ENCODE results near the gene VCL.
"Not testable (repeated sequence)": the region's sequence is repeated elsewhere in the genome, so short reads cannot be mapped to it uniquely, and the experiment has no call there.

Gene VCL

DNA sequence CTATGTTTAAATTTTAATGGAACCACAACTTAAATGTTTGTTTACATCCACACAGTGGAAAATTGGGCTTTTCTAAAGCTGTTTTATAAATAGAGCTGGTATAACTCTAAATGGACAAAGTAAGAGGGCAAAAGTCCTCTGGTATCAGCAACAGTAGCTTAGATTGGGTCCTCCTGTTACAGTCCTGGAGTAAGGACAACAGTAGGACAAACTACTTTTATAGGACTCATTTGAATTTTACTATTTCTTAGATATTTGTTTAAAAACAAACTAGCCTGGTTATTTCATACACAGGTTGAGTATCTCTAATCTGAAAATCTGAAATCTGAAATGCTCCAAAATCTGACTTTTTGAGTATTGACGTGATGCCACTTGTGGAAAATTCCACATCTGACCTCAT is 8.4 kb downstream of the VCL start:
- DNase-seq (ENCODE audit: low read depth in 2 of 2), result no peak

DNA sequence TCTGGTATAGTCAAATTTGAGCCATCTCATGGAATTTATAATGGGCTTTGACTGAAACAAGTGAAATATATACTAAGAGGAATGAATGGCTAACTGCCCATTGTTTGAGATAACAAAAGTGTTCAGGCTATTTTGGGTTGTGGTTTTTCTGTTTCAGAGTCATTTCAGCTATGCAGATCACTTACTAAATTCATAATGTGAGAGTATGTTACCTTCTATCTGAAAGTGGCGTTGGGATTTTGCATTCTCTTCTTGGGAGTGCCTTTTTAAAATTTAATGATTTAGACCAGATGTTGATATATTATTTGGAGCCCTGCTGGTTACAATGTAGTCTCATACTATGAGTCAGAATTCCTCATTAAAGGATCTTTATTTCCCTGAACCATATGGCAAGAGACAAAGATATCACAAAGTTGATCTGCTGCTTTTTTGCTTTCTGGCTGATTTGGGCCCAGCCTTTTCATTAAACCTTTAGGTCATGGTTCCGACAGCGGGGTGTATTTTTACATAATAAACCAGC is 10.4 kb downstream of the VCL start:
- no peak for DNase-seq (ENCODE audit: low read depth in 2 of 2)

DNA sequence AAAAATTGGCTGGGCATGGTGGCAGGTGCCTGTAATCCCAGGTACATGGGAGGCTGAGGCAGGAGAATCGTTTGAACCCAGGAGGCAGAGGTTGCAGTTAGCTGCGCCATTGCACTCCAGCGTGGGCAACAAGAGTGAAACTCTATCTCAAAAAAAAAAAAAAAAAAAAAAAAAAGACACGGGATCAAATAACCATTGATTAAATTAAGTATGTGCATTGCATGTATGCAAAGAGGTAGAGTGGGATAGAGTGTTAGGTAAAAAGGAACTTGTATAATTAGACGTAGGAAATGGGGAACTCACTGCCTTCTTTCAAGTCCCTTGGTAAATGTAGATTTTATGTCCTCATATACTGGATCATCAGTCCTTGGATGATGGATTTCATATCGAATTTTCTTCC is 13.1 kb downstream of the VCL start:
- DNase-seq (ENCODE audit: low read depth in 2 of 2), result no peak

DNA sequence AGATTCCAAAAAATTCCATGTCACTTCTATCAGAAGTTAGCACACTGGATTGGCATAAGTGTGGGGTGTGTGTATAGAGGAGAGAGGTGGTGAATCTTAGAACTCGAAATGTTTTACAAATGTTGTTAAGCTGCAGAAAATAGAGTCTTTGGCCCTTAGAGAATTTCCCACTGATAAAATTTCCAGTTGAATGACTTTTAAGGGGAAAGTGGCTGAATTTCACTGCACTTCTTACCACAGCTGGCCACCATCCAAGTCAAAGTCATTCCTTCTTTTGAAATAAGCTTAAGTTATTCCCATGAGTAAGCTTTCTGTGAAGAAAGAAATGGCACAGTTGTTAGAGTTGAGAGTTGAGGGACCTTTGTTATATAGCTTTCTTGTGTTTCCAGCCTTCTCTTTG is 13.9 kb downstream of the VCL start:
- DNase-seq (ENCODE audit: low read depth in 2 of 2), result no peak

DNA sequence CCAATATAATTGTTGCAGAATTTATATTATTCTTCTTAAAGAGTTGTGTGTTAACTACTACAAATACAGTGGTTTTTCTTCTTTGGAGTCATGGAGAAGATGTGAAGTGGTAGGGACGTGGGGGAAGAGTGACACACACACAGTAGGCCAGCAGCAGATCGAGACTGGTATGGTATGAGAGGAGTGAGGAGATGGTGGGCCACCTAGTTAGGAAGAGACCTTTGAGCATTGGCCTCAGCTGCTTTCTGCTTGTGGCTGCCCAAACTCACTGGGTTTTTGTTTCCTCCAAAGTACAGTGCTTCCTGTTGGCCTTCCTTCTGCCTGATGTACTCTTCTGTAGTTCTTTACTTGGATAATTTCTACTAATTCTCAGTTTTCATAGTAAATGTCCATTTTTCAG is 14.6 kb downstream of the VCL start:
- no peak for DNase-seq (ENCODE audit: low read depth in 2 of 2)

DNA sequence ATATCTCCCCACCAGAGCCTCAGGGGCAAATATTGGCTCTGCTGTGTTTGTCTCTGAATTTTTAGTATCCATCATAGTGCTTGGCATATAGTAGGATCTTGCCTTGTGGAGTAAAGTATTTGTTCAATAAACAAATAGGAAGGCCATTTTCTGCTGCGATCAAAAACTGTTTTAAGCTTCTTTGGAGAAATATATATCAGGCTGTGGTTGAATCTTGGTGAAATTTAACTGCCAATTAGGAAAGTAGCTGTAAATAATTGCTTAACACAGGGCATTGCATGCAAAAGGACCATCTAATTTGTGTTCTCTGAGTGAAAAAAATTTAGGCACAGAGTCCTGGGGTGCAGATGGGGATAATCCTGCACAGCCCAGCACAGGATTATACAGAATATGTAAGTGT is 15.1 kb downstream of the VCL start:
- no peak for DNase-seq (ENCODE audit: low read depth in 2 of 2)

DNA sequence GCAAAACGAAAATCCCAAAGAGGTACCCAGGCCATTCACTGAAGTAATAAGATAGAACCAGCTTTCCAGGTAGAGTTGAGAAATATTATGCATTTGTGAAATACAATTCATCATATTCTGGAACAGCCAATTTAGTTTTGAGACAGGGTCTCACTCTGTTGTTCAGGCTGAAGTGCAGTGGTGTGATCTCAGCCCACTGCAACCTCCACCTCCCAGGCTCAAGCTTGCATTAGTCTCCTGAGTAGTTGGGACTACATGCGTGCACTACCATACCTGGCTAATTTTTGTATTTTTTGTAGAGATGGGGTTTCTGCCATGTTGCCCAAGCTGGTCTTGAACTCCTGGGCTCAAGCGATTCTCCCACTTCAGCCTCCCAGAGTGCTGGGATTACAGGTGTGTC is 16.7 kb downstream of the VCL start:
- not testable (repeated sequence) for DNase-seq (ENCODE audit: low read depth in 2 of 2)

DNA sequence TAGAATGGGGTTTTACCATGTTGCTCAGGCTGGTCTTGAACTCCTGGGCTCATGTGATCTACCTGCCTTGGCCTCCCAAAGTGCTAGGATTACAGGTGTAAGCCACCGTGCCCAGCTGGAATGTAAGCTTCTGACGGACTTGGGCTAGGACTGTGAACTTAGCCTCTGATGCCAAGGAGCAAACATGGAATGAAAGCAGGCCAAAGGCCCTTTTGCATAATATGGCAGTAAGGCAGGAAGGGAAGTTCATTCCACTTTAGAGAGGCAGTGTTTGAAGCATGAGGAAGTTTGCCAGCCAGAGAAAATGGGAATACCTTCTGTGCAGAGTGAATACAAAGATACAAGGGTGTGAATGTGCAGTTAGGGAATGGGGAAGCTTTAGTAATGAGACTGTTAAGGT is 20.3 kb downstream of the VCL start:
- no peak for DNase-seq (ENCODE audit: low read depth in 2 of 2)

DNA sequence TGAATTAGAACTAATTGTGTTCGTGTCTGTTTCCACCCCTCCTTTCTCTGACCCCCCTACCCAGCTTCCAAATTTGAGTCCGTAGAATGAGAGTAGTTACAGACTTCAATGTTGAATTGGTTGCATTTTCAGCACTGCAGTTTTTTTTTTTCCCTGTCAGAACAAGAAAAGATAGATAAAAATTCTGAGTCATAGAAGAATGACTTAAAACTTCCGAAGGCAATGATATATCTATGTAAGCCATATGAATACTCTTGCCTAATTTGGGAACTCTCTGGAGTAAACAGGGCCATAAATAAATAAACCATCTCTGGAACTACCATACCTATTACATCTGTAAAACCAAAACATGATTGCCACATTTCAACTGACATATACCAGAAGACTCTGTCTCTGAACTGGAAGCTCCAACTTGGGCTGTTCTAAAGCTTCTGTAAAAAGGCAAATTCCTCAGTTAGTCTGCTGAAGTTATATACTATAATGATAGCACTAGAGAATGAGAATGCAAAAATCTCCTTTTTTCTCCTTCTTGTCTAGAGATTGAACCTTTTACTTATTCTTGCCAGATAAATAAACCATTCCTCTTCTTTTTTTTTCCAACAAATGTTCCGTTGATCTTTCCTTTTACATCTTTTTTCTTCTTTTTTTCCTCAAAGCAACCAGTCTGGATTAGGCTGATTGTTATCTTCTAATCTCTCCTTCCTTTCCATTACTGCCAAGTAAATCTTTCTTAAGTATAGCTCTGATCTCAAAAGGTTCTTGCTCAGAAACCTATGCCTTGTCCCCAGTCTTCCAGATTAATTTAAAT is 23.5 kb downstream of the VCL start:
- DNase-seq (ENCODE audit: low read depth in 2 of 2), result no peak

DNA sequence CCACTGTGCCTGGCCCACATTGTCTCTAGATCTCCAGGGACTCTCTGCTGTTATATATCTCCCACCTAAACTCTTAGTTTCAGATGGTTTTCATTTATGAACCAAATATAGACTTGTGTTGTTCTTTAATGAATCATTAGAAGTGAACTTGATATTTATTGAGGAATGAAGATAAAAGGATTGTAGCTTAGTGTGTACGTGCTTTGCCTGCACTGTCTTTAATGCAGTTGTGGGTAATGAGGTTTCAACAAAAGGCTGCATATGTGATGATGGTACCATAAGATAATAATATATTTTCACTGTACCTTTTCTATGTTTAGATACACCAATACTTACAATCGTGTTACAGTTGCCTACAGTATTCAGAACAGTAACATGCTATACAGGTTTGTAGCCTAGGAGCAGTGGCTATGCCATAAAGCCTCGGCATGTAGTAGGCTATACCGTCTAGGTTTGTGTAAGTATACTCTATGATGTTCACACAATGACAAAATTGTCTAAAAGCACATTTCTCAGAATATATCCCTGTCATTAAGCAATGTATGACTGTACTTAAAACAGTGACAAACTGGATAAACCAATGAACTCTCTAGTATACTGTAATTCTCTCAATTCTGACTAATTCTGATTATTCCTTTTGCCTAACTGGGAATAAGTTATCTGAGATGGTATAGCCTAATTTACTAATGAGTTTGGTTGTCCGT is 25.2 kb downstream of the VCL start:
- no peak for DNase-seq (ENCODE audit: low read depth in 2 of 2)

DNA sequence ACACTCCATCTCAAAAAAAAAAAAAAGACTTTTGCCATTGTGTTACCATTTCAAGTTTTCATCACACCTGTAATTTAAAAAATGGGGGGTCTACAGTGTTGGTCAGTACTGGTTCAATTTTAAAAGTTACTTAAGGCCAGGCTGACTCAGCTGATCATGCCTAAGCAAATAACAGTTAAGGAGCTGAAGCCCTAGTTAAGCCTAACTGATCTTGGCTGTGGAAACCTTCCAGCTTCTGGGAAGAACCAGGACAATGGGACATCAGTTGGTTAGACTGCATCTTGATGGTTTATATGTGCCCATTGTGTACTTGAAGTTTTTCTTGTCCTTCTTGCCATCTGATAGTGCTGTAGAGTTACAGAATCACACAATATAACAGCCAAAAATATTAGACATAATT is 26.7 kb downstream of the VCL start:
- no peak for DNase-seq (ENCODE audit: low read depth in 2 of 2)

DNA sequence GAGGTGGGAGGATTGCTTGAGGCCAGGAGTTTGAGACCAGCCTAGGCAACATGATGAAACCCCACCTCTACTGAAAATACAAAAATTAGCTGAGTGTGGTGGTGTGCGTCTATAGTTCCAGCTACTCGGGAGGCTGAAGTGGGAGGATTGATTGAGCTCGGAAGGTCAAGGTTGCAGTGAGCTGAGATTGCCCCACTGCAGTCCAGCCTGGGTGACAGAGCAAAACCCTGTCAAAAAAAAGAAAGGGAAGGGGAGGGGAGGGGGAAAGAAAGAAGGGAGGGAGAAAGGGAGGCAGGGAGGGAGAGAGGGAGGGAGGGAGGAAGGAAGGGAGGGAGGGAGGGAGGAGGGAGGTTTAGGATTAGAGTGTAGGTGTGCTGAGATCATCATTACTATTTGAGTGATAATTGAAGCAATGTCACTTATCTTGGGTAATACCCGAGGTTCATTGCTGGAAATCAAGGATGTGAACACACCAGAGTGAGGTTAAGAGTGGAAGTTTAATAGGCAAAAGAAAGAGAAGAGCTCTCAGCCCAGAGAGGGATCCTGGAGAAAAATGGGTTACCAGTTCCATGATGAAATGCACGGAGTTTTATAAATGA is 27.6 kb downstream of the VCL start:
- no peak for DNase-seq (ENCODE audit: low read depth in 2 of 2)

DNA sequence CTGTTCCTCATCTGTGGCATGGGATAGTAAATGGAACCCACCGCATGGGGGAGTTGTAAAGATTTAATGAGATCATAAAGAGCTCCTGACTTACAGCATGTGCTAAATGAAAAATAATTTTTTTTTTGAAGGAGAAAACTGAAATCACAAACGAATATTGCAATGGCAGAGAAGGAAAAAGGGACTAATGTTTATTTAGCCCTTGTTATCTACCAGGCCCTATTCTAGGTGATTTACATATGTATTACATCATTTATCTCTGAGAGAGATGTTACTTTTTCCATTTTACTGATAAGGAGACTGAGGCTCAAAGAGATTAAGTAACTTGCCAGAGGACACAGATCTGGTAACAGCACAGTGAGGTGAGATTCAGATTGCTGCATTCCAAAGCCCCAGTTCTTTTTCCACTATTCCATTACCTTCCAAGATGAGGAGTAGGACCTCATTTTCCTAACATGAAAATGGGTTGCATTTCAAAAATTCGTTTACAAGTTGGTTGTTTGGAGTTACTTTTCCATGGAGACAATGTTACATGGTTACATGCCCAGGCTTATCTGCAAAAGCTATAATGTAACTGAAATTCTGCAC is 28.6 kb downstream of the VCL start:
- DNase-seq (ENCODE audit: low read depth in 2 of 2), result no peak

DNA sequence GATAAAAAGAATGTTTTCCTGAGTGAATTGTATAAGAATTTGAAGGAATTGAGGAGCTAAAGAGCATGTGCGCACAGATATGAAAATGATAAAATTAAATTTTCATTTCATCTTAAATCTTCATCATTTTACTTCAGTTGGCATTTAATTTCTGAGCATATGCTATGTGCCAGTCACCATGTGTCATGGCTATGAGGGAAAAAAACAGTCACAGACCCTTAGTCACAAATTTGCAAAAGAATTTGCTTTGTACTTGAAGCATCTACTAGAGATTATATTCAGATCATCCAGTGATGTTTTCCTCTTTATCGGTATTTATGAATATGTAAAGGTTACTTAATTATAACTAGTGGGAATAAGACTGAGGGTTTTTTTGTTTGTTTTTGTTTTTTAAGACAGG is 29.8 kb downstream of the VCL start:
- DNase-seq (ENCODE audit: low read depth in 2 of 2), result no peak

DNA sequence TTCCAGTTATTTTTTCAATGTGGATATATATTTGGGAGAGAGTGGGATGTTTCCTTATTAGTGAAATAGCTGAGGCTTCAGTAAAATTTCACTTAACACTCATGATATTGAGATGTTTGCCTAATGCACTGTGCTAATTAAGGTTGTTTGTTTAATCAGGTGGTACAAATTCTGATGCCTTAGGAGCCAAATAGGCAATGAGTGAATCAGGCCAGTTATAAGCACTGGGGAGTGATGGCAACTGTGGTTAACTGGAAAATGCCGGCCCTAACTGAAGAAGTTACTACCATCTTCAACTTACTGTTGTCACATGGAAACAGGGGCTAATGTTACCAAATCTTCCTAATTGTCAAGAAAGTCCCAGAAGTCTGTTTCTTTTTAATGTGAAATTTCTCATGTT is 32.0 kb downstream of the VCL start:
- no peak for DNase-seq (ENCODE audit: low read depth in 2 of 2)

DNA sequence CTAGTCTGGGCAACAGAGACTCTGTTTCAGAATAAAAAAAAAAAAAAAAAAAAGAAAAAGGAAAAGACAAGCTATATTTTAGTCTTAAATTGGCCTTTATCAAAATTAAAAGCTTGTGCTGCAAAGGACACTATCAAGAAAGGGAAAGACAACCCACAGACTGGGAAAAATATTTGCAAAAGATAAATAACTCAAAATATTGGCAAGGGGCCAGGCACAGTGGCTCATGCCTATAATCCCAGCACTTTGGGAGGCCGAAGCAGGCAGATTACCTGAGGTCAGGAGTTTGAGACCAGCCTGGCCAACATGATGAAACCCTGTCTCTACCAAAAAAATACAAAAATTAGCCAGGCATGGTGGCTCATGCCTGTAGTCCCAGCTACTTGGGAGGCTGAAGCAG is 34.3 kb downstream of the VCL start:
- not testable (repeated sequence) for DNase-seq (ENCODE audit: low read depth in 2 of 2)

DNA sequence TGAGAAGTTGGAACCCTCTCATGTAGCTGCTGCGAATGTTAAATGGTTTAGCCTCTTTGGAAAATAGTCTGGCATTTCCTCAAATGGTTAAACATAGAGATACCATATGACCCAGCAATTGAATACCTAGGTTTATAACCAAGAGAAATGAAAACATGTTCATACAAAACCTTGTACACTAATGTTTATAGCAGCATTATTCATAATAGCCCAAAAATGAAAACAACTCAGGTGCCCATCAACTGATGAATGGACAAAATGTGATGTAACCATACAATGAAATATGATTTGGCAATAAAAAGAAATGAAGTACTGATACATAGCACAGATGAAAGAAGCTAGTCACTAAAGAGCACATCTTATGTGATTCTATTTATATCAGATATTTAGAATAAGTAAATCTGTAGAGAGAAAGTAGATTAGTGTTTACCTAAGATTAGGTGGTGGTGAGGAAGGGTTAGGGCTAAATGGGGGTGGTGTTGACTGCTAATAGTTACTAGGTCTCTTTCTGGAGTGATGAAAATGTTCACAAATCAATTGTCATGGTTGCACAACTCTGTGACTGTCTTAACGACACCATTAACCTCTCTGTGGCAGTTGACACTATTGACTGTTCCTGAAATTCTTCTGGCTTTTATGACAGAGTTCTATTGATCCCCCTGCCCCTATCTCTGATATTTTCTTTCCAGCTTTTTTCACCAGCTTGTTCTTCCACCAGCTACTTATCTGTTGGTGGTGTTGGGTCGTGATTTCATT is 35.2 kb downstream of the VCL start:
- DNase-seq (ENCODE audit: low read depth in 2 of 2), result no peak

DNA sequence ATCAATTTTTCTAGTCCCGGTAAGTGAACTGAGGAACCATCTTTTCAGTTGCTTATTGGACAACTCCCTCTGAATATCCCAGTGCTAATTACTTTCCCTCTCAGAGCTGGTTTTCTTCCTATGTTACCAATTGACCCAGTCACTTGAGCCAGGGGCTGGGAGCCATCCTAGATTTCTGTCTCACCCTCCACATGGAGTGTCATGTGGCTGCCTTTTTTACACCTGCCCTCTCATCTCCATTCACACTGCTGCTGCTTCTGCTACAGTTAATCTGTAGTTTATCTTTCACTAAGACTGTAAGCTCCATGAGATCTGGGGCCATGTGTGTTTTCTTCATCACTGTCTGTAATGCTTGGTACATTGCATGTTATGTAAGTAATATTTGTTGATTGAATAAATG is 35.8 kb downstream of the VCL start:
- no peak for DNase-seq (ENCODE audit: low read depth in 2 of 2)

DNA sequence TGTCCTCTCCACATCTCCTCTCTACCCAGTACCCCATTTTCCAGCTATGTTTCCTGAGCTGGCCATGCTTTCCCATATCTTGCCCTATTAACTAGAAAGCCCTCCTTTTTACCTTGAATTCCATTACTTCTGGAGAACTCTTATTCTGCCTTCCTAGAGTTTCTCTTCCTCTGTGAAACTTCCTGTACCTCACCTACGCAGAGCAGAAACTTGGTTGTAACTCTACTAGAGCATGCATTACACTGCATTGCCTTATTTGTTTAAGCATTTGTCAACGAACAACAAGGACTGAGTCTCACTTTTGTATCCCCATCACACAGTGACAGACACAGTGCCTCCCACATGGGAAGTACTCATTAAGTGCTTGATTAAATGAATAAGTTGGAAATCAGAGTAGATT is 36.4 kb downstream of the VCL start:
- no peak for DNase-seq (ENCODE audit: low read depth in 2 of 2)

DNA sequence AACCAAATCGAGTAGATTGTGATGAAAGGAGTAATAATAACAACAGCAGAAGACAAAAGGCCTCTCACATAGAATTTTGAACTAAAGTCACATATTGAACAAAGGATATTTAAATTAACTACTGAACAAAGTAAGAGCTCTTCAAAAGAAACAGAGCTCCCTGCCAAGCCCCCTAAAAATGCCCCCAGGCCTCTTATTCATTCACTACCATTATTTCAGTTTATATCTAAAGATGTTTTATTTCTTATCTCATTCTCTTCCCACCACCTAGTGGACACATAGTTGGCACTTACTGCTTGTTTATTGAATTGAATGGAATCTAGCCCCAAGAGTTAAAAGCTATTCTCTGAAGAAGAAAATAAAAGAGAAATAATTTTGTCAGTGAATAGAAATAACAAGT is 37.4 kb downstream of the VCL start:
- DNase-seq (ENCODE audit: low read depth in 2 of 2), result no peak

DNA sequence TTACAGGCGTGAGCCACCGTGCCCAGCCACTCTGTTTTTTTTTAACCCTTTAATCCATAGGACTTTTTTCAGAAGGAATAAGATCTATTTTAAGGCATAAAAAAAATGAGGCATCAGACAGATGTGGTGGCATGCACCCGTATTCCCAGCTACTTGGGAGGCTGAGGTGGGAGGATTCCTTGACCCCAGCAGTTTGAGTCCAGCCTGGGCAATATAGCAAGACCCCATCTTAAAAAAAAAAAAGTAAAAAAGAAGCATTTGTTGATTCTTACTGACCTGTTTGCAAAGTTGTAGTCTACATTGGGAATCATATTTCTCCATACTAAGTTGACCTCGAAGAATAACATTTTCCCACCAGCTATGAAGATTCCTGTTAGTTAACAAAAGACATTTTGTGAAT is 38.6 kb downstream of the VCL start:
- DNase-seq (ENCODE audit: low read depth in 2 of 2), result no peak

All from stimulated activated CD8-positive, alpha-beta memory T cell treated with anti-CD3 and anti-CD28 coated beads, Interleukin-7, amount 100 ng/mL, for 4 hours (primary cell).